Subcutaneous abdominal adipose tissue (tissue), 5 donors: ENCODE results near the gene SLAMF9.

ENCODE experiments used
- H3K27ac ChIP-seq: one replicate; pipeline ENCODE4 v1.7.0; 2013; ENCODE audit warnings: low read depth, mild to moderate bottlenecking, inconsistent platforms, low read length, moderate library complexity
- H3K27me3 ChIP-seq, 5 donors: one replicate each; pipeline ENCODE4 v1.7.0; 2013; ENCODE audit warnings: low read length in 5 of 5, inconsistent platforms in 1 of 5; ENCODE audit not compliant: control insufficient read depth in 5 of 5, insufficient read depth in 4 of 5
- H3K36me3 ChIP-seq, 5 donors: one replicate each; pipeline ENCODE4 v1.7.0; 2013; ENCODE audit warnings: low read length in 5 of 5; ENCODE audit not compliant: control insufficient read depth in 5 of 5, insufficient read depth in 5 of 5
- H3K4me1 ChIP-seq, 5 donors: one replicate each; pipeline ENCODE4 v1.7.0; 2013; ENCODE audit warnings: low read length in 5 of 5, mild to moderate bottlenecking in 3 of 5, moderate library complexity in 1 of 5; ENCODE audit not compliant: control insufficient read depth in 5 of 5, insufficient read depth in 5 of 5
- H3K4me3 ChIP-seq, 5 donors: one replicate each; pipeline ENCODE4 v1.7.0; 2013; ENCODE audit warnings: low read length in 5 of 5, low read depth in 1 of 5
- H3K9ac ChIP-seq, 5 donors: one replicate each; pipeline ENCODE4 v1.7.0; 2013; ENCODE audit warnings: low read length in 5 of 5, mild to moderate bottlenecking in 4 of 5, moderate library complexity in 3 of 5
- H3K9me3 ChIP-seq, 5 donors: one replicate each; pipeline ENCODE4 v1.7.0; 2013; ENCODE audit warnings: low read length in 5 of 5; ENCODE audit not compliant: control insufficient read depth in 5 of 5
- donor health status: healthy.
- donor health status: healthy.
- donor health status: healthy.
- donor health status: healthy.
- donor health status: healthy.

Gene SLAMF9

DNA sequence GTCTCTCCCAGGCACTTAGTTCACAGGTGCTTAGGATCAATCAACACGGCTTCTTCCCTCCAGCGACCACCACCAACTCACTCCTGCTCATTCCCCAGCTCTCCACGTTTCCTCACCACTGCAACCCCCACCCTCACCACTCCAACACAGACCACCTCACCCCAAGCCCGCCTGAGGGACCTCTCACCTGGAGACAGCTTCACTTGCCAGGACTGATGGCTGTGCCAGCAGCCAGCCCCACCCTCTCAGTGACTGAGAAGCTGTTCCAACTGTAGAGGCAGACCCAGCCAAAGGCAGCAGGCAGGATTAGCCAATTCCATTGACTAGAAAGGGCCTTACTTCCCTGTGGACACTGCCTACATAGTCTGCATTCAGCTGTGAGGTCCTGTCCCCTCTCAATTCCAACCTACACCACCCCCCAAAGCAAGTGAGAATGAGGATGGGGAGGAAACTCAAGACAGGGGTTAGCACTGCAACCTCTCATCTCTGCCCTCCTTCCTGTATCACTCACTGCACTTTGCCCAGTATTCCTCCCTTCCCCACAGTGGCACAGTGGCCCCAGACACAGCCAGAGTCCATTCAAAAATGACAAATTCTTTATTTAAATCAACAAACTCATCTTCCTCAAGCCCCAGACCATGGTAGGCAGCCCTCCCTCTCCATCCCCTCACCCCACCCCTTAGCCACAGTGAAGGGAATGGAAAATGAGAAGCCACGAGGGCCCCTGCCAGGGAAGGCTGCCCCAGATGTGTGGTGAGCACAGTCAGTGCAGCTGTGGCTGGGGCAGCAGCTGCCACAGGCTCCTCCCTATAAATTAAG lies 36.3 kb downstream of the SLAMF9 start:
- Histone ChIP-seq H3K4me3 (no peak overlapping the region), H3K36me3 (peaks cover 4 to 56% (median 43%) of the 10 kb centered on the region in 5 donors), H3K9ac (no peak overlapping the region), H3K9me3 (no peaks in the 10 kb centered on the region), H3K4me1 (peaks cover 11 to 58% (median 50%) of the 10 kb centered on the region in 5 donors), H3K27ac (peak overlapping the region; percentile 11), H3K27me3 (no peaks in the 10 kb centered on the region)

DNA sequence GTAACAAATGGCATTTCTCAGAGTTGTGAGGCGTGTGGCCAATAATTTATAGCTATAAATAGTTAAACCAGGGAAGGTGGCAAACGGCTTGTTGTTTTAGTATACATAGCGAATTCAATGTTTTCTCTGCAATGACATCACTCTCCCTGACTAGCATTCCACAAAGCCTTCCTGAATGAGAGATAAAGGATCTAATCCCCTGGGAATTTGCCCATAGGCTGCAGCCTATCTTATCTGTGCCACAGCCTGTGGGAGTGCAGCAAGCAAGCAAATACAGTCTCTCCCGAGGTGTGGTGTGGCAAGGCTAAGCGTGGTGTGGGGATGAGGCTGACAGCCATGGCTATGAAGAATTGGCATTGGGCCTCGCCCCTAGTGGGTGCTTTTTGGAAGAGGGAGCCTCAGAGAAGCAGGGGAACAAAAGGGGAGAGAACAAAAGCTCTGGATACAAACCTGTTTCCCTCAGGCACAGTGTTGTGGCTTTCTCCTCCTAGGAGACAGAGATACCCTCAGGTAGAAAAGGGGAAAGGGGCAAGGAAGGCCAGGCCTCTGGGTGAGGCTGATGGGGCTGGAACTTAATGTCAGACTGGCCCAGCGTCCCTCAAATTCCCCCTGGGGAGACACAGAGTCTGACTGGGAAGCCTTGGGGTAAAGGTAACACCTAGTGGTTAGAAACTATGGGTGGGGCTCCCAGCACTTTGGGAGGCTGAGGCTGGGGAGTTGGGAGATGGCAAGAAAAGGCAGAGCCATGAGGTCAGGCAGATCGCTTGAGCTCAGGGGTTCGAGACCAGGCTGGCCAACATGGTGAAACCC lies 37.6 kb downstream of the SLAMF9 start:
- H3K9ac ChIP-seq, result peak overlapping the region in 1 of 5 donors; percentile 27
- no peaks in the 10 kb centered on the region for H3K9me3 ChIP-seq
- H3K4me1 ChIP-seq, result peaks cover 6 to 54% (median 45%) of the 10 kb centered on the region in 5 donors
- no peak overlapping the region for H3K27ac ChIP-seq
- H3K27me3 ChIP-seq, result no peaks in the 10 kb centered on the region
- no peak overlapping the region for H3K4me3 ChIP-seq
- peaks cover 4 to 54% (median 43%) of the 10 kb centered on the region in 5 donors for H3K36me3 ChIP-seq

DNA sequence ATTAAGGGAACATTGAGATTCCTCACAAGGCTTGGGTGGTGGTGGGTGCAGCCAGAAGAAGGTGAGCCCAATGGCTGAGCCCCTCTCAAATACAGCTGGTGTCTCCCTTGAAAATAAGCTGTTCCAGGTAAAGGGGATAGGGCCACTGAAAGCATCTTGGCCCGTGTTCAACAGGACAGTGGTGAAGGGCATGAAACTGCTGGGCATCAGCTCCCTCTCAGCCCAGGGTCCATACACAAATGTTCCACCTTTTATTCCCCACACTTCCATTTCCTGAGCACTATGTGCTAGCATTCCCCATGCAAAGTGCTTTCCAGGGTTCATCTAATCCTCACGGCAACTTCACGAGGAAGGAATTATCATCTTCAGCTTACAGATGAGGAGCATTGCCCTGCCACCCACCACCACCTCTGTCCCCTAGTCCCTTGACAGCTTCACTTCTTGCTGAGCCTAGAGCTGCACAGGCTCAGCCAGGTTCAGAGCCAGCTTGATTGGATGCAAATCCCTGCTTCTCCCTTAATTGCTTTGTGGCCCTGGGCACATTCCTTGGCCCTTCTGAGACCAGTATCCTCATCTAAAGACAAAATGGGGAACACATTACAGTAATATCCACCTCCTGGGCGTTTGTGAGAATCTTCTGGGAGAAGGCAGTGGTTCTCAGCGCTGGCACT lies 38.3 kb downstream of the SLAMF9 start:
- no peaks in the 10 kb centered on the region for H3K27me3 ChIP-seq
- peaks cover 2 to 52% (median 42%) of the 10 kb centered on the region in 5 donors for H3K36me3 ChIP-seq
- H3K27ac ChIP-seq, result no peak overlapping the region
- H3K4me1 ChIP-seq, result peaks cover 6 to 52% (median 45%) of the 10 kb centered on the region in 5 donors
- no peak overlapping the region for H3K4me3 ChIP-seq
- H3K9ac ChIP-seq, result peak overlapping the region in 1 of 5 donors; percentile 27
- H3K9me3 ChIP-seq, result no peaks in the 10 kb centered on the region

DNA sequence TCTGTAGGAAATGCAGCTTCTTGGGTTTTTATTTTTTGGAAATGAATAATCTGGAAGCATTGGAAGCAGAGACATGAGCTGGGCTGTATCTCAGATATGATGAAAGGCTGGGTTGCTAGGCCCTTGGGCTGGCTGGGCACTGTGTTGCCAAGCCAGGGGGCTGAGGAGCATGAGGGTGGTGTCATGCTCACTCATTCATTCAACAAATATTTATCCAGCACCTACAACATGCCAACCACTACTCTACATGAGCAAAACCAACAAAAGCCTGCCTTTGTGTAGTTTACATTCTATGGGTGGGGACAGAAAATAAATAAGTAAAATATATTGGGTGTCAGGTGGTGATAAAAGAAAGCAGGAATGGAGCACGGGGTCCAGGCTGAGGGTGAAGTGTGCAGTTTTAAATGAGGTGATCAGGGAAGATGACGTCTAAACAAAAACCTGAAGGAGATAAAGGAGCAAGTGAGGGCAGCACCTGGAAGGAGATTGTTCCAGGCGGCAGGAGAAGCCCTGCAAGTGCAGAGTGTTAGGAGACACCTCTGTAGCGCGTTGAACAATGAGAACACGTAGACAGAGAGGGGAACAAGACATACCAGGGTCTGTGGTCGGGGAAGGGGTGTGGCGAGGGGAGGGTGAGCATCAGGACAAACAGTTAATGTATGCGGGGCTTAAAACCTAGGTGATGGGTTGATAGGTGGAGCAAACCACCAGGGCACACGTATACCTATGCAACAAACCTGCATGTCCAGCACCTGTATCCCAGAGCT lies 39.6 kb downstream of the SLAMF9 start:
- peaks cover 2 to 49% (median 42%) of the 10 kb centered on the region in 5 donors for H3K4me1 ChIP-seq
- H3K36me3 ChIP-seq, result peaks cover 0 to 39% (median 29%) of the 10 kb centered on the region in 5 donors
- H3K9me3 ChIP-seq, result no peaks in the 10 kb centered on the region
- no peaks in the 10 kb centered on the region for H3K27me3 ChIP-seq
- H3K27ac ChIP-seq, result no peak overlapping the region
- H3K4me3 ChIP-seq, result no peak overlapping the region
- no peak overlapping the region for H3K9ac ChIP-seq

DNA sequence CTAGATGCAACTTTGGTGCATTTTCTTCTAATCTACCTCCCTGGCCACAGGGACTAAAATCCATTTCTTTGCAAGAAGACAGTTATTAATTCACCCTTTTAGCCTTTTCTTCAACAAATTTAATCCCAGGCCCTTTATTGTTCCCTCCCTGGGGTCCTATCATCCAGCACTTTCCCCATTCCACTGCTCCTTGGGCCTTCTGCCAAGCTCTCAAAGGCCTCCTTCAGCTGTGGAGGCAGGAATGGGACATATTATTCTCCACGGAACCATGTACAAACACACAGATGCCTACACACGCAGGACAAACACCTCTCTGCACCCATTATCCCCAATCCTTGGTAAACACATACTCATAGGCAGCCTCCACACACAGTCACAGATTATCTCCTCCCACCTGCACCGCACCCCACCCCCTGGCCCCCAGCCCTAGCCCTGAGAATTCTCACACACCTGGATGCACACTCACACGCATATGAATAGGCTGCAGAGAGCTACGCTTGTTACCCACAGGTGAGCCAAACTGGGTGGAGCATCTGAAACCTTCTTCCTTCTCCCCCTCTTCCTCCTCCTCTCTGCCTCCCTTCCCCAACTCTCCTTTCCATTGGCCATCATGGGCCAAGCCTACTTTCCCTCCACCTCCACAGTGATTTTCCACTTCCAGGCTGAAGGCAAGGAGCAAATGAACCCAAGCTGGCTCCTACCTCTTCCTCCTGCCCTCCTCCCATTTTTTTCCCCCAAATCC lies 40.4 kb downstream of the SLAMF9 start:
- Histone ChIP-seq H3K27me3 (no peaks in the 10 kb centered on the region), H3K4me3 (no peak overlapping the region), H3K4me1 (peaks cover 2 to 44% (median 37%) of the 10 kb centered on the region in 5 donors), H3K27ac (no peak overlapping the region), H3K9me3 (no peaks in the 10 kb centered on the region), H3K9ac (no peak overlapping the region), H3K36me3 (peaks cover 0 to 31% (median 21%) of the 10 kb centered on the region in 5 donors)

DNA sequence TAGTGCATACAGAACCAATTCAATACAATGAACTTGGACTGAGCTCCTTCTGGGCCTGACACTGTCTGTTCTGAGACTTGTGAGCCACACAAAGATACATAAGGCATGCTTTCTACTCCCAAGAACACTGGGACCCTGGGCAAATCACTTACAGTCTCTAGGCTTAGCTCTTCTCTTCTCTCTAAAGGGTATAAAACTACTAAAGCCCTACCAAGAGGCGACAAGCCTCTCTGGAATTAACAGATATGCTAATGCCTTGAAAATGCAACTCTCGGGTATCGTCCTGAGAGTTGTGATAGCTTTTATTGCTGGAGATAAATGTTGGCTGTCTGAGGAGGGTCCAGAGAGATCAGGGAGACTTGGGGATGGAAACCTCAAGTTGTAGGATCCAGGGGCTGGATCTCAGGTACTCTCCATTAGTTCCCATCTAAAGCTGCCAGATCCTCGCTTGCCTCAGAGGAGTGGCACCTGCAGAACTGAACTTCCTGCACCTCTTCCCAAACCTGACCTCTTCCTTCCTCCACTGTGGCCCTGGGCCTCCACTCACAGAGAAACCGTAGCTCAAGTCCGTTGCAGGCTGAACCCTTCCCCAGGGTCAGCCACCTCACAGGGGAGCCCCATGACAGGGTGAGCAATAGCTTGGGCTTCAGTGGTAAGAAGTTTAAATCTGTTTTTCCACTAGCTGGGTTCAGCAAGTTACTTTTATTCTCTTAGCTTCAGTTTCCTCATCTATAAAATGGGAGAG lies 42.5 kb downstream of the SLAMF9 start:
- no peak overlapping the region for H3K4me3 ChIP-seq
- peaks cover 0 to 13% (median 4%) of the 10 kb centered on the region in 5 donors for H3K36me3 ChIP-seq
- no peaks in the 10 kb centered on the region for H3K27me3 ChIP-seq
- H3K27ac ChIP-seq, result no peak overlapping the region
- peaks cover 0 to 29% (median 25%) of the 10 kb centered on the region in 5 donors for H3K4me1 ChIP-seq
- no peaks in the 10 kb centered on the region for H3K9me3 ChIP-seq
- no peak overlapping the region for H3K9ac ChIP-seq

DNA sequence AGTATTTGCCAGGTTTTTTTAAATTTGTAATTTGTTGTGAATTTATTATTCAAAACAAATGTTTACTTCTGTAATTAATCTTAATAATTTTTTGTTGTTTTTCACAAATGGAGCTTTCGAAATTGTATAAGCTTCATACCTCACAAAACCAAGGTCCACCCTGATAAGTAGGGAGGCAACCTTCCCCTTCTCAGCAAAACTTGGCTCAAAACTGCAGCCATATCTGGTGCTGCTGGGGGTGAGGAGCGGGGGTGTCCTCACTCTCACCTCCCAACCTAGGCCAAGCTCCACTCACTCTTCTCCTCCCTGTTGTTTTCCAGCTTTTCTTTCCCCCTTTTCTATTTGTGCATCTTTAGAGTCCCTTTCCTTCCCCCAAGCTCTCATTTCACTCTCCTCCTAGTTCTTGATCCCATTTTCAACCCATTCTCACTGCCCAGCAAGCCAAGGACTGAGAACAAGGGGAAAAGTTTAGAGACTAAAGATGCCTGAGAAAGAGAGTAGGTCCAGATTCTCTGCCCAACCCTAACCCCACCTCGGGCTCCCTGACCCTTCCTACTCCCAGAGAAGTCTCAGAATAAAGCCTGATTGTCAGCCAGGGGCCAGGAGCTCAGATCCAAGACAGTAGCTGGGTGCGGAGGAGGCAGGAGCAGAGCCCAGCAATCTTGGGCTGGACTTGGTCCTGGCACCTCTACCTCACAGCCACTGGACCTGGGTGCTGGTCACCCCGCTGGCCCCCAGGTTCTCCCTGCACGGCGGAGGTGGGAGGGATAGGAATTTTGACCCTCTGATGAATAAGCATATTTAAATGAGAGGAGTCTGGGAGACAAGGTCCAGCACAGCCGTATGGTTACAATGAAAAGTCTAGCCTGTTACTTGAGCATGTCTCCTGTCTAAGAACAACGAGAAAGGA lies 45.8 kb downstream of the SLAMF9 start:
- no peak overlapping the region for H3K9ac ChIP-seq
- peaks cover 0 to 24% (median 21%) of the 10 kb centered on the region in 5 donors for H3K4me1 ChIP-seq
- H3K27me3 ChIP-seq, result no peaks in the 10 kb centered on the region
- no peaks in the 10 kb centered on the region for H3K36me3 ChIP-seq
- H3K9me3 ChIP-seq, result no peaks in the 10 kb centered on the region
- H3K4me3 ChIP-seq, result no peak overlapping the region
- no peak overlapping the region for H3K27ac ChIP-seq

DNA sequence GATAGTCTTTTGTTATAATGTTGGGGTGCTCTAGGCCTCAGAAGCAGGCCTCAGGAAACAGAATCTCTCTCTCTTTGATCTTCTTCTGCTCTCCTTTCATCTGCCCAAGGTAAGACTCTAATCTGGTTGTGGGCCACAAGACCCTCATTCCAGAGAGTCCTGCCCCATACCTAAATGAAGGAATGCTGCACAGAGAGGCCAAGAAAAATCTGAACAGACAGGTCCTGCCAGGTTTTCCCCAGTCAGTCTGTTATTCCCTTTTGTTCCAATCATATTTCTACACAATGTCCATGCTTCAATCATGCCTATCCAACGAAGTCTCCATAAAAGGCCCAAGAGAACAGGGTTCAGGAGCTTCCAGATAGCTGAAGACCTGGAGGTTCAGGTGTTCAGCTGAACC lies 47.1 kb downstream of the SLAMF9 start:
- Histone ChIP-seq H3K36me3 (no peaks in the 10 kb centered on the region), H3K9me3 (no peaks in the 10 kb centered on the region), H3K4me1 (peaks cover 0 to 21% (median 16%) of the 10 kb centered on the region in 5 donors), H3K27me3 (no peaks in the 10 kb centered on the region), H3K27ac (no peak overlapping the region), H3K4me3 (no peak overlapping the region), H3K9ac (no peak overlapping the region)
